Subcutaneous adipose tissue (tissue), 4 donors: Measurements from ENCODE around the gene BNIPL. TPM values are rescaled to one million over a fixed set of nuclear protein-coding genes. Genes with fewer than 3 reads are reported as not detected.

Source experiments
- small RNA-seq: library from RNA; depleted of rRNA; stranded (forward); fragments of <200 nt; gene quantifications from one replicate; pipeline ENCODE3, GENCODE V24; 2016
- total RNA-seq, 4 donors: library from RNA; depleted of rRNA; stranded (reverse); fragments of >200 nt; gene quantifications; one replicate each; pipeline ENCODE4 v1.1.0, GENCODE V29; 2016
- TF ChIP-seq, protein P1 (sequence below): fragments of 450-650 bp; IDR thresholded peaks from one replicate; pipeline ENCODE4 v1.5.1; 2016; ENCODE audit warnings: low read depth, mild to moderate bottlenecking, control low read depth, antibody characterized with exemption, moderate library complexity

BNIPL gene
- total RNA-seq, 4 donors from 2014 or later: 0.16 to 0.88 (median 0.34) TPM; not detected in 1

GRCh38 chr1:151065089-151065645 lies 28.8 kb downstream of the BNIPL start:
- TF ChIP-seq, protein P1, sequence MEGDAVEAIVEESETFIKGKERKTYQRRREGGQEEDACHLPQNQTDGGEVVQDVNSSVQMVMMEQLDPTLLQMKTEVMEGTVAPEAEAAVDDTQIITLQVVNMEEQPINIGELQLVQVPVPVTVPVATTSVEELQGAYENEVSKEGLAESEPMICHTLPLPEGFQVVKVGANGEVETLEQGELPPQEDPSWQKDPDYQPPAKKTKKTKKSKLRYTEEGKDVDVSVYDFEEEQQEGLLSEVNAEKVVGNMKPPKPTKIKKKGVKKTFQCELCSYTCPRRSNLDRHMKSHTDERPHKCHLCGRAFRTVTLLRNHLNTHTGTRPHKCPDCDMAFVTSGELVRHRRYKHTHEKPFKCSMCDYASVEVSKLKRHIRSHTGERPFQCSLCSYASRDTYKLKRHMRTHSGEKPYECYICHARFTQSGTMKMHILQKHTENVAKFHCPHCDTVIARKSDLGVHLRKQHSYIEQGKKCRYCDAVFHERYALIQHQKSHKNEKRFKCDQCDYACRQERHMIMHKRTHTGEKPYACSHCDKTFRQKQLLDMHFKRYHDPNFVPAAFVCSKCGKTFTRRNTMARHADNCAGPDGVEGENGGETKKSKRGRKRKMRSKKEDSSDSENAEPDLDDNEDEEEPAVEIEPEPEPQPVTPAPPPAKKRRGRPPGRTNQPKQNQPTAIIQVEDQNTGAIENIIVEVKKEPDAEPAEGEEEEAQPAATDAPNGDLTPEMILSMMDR: no peak

GRCh38 chr1:151067185-151067584 lies 30.8 kb downstream of the BNIPL start:
- TF ChIP-seq, protein P1: no peak

DNA sequence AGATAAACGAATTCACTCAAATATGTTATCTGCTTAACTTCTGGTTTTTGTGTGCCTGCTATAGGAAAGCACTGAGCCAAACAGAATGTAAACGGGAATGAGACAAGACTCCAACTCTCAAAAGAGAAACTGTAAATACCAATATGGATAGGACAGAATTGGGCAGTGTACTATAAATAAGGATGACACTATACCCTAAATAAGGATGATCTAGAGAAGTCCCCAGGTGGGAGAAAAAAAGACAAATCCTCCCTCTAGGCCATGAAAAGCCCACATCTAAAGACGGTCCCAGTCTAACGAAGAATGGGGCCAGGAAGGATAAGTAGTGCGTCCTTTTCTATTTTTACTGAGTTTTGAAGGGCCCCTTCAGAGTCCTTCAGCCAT lies 32.7 kb downstream of the BNIPL start:
- TF ChIP-seq, protein P1: no peak

- TF ChIP-seq, protein P1: no peak
Observed at GRCh38 chr1:151070474-151071276, 34.3 kb downstream of the BNIPL start, which contains the start of gene GABPB2. GABPB2 (plus strand) TSS chr1:151070761; CDS start chr1:151088190, 17,429 bp downstream.

GRCh38 chr1:151072224-151072623 lies 35.8 kb downstream of the BNIPL start:
- TF ChIP-seq, protein P1: no peak

- TF ChIP-seq, protein P1: no peak
Observed at GRCh38 chr1:151085953-151086559, 49.7 kb downstream of the BNIPL start.

Small RNAs within 50 kb of the gene (small RNA-seq; reads per million reads assigned to genes)
- not detected for gene RNU6-884P

Other genes with a start within 250 kb of the BNIPL start
- 100 to 1,000 TPM in 3 of 4 donors, 10 to 100 TPM in 1; 77.2 to 290 (median 235) TPM for gene CTSK, start 228.3 kb upstream of the BNIPL start, total RNA-seq
- 10 to 100 TPM; 59.7 to 75.5 (median 67.5) TPM for gene ARNT, start 160.0 kb upstream of the BNIPL start, total RNA-seq
- not detected for gene CTXND2, start 149.4 kb upstream of the BNIPL start, total RNA-seq
- gene SETDB1, start 110.2 kb upstream of the BNIPL start, total RNA-seq: 10 to 100 TPM; 32.3 to 41.4 (median 39.5) TPM
- 100 to 1,000 TPM in 3 of 4 donors, 10 to 100 TPM in 1; 67.4 to 140 (median 112) TPM for gene CERS2, start 61.8 kb upstream of the BNIPL start, total RNA-seq
- 1 to 10 TPM in 1 of 4 donors, under 1 TPM in 1, not detected in 2; 0.68 to 1.3 TPM for gene ANXA9, start 54.3 kb upstream of the BNIPL start, total RNA-seq
- gene MINDY1, start 29.7 kb upstream of the BNIPL start, total RNA-seq: 10 to 100 TPM in 3 of 4 donors, 1 to 10 TPM in 1; 8.5 to 31.4 (median 30.7) TPM
- gene PRUNE1, start 28.1 kb upstream of the BNIPL start, total RNA-seq: 10 to 100 TPM; 16.5 to 29.5 (median 17.8) TPM
- 1 to 10 TPM; 4.4 to 7.9 (median 5.5) TPM for gene C1orf56, start 11.2 kb downstream of the BNIPL start, total RNA-seq
- gene CDC42SE1, start 23.0 kb downstream of the BNIPL start, total RNA-seq: 10 to 100 TPM; 44.5 to 55.4 (median 47.7) TPM
- 1 to 10 TPM in 1 of 4 donors, under 1 TPM in 3; 0.19 to 1.5 (median 0.45) TPM for gene MLLT11, start 23.8 kb downstream of the BNIPL start, total RNA-seq
- gene GABPB2, start 34.2 kb downstream of the BNIPL start, total RNA-seq: 10 to 100 TPM; 16.5 to 23.5 (median 20.6) TPM
- gene SEMA6C, start 110.0 kb downstream of the BNIPL start, total RNA-seq: 10 to 100 TPM in 1 of 4 donors, 1 to 10 TPM in 3; 4.0 to 19.2 (median 5.3) TPM
- gene TNFAIP8L2, start 120.1 kb downstream of the BNIPL start, total RNA-seq: 10 to 100 TPM in 2 of 4 donors, 1 to 10 TPM in 2; 5.7 to 30.9 (median 11.5) TPM
- 10 to 100 TPM; 10.1 to 15.0 (median 10.9) TPM for gene LYSMD1, start 129.3 kb downstream of the BNIPL start, total RNA-seq
- gene SCNM1, start 129.6 kb downstream of the BNIPL start, total RNA-seq: 10 to 100 TPM; 20.3 to 34.6 (median 25.8) TPM
- gene TMOD4, start 139.4 kb downstream of the BNIPL start, total RNA-seq: not detected
- 10 to 100 TPM; 21.9 to 39.2 (median 26.5) TPM for gene VPS72, start 153.6 kb downstream of the BNIPL start, total RNA-seq
- gene PIP5K1A, start 162.0 kb downstream of the BNIPL start, total RNA-seq: 10 to 100 TPM; 29.7 to 70.9 (median 46.6) TPM
- gene PSMD4, start 218.1 kb downstream of the BNIPL start, total RNA-seq: 100 to 1,000 TPM; 113 to 200 (median 160) TPM
- gene ZNF687, start 245.7 kb downstream of the BNIPL start, total RNA-seq: 10 to 100 TPM in 3 of 4 donors, 1 to 10 TPM in 1; 7.8 to 19.8 (median 17.7) TPM